Neural progenitor cell (in vitro differentiated cells): ENCODE data around the gene RALB. TPM values are rescaled to one million over a fixed set of nuclear protein-coding genes. Genes with fewer than 3 reads are reported as not detected.
A peak's percentile ranks its signal among the peaks of the same experiment; 100 is the strongest.

Source experiments
- DNase-seq: peaks from one replicate; pipeline ENCODE4 v3.0.0-alpha.2; 2016; ENCODE audit warnings: low spot score
- H2AFZ ChIP-seq: fragments of 200-600 bp; sonication (generic); replicated peaks from 2 replicates; pipeline ENCODE4 v1.6.1; 2016; ENCODE audit warnings: antibody characterized with exemption
- H3F3A ChIP-seq: fragments of 200-600 bp; sonication (generic); 2 replicates; pipeline ENCODE4 v1.6.1; 2016; ENCODE audit warnings: antibody characterized with exemption, low read depth
- H3K27ac ChIP-seq: fragments of 200-600 bp; sonication (generic); 2 replicates; pipeline ENCODE4 v1.5.1; 2016; ENCODE audit warnings: mild to moderate bottlenecking
- H3K27me3 ChIP-seq: fragments of 200-600 bp; sonication (generic); 2 replicates; pipeline ENCODE4 v1.6.1; 2016; ENCODE audit warnings: mild to moderate bottlenecking, moderate library complexity
- H3K36me3 ChIP-seq: fragments of 200-600 bp; sonication (generic); 2 replicates; pipeline ENCODE4 v1.5.1; 2016
- H3K4me1 ChIP-seq: fragments of 200-600 bp; sonication (generic); 2 replicates; pipeline ENCODE4 v1.6.1; 2016; ENCODE audit warnings: mixed run types
- H3K4me2 ChIP-seq: fragments of 200-600 bp; sonication (generic); 2 replicates; pipeline ENCODE4 v1.6.1; 2016
- H3K4me3 ChIP-seq: fragments of 200-600 bp; sonication (generic); 2 replicates; pipeline ENCODE4 v1.5.1; 2016
- H3K79me2 ChIP-seq: fragments of 200-600 bp; sonication (generic); 2 replicates; pipeline ENCODE4 v1.6.1; 2016; ENCODE audit warnings: low read depth
- H3K9ac ChIP-seq: fragments of 200-600 bp; sonication (generic); 2 replicates; pipeline ENCODE4 v1.6.1; 2016
- H3K9me3 ChIP-seq: fragments of 200-600 bp; sonication (generic); 2 replicates; pipeline ENCODE4 v1.5.1; 2016; ENCODE audit warnings: low read depth
- H4K20me1 ChIP-seq: fragments of 200-600 bp; sonication (generic); 2 replicates; pipeline ENCODE4 v1.6.1; 2016; ENCODE audit warnings: low read depth
- H3K27ac Mint-ChIP-seq: 3 replicates; pipeline ENCODE4 v1.8.0; 2021; ENCODE audit warnings: mixed read lengths
- H3K27me3 Mint-ChIP-seq: 2 replicates; pipeline ENCODE4 v1.8.0; 2022; ENCODE audit warnings: low read depth, mild to moderate bottlenecking, inconsistent platforms, moderate library complexity, mixed read lengths; ENCODE audit not compliant: insufficient read depth
- H3K36me3 Mint-ChIP-seq: 3 replicates; pipeline ENCODE4 v1.8.0; 2021; ENCODE audit warnings: mixed read lengths
- H3K4me1 Mint-ChIP-seq: 3 replicates; pipeline ENCODE4 v1.8.0; 2021; ENCODE audit warnings: mixed read lengths
- H3K4me3 Mint-ChIP-seq: 3 replicates; pipeline ENCODE4 v1.8.0; 2021; ENCODE audit warnings: mild to moderate bottlenecking, moderate library complexity, mixed read lengths
- H3K9me3 Mint-ChIP-seq: 3 replicates; pipeline ENCODE4 v1.8.0; 2020; ENCODE audit warnings: mixed read lengths
- CTCF ChIP-seq: fragments of 200-600 bp; sonication (generic); IDR thresholded peaks from 2 replicates; pipeline ENCODE4 v1.5.1; 2017; ENCODE audit warnings: antibody characterized with exemption, mild to moderate bottlenecking
- EZH2 ChIP-seq: fragments of 200-600 bp; sonication (generic); IDR thresholded peaks from 2 replicates; pipeline ENCODE4 v1.6.1; 2017; ENCODE audit warnings: antibody characterized with exemption, mild to moderate bottlenecking, moderate library complexity
- EZH2phosphoT487 ChIP-seq: fragments of 200-600 bp; sonication (generic); IDR thresholded peaks from 2 replicates; pipeline ENCODE4 v1.6.1; 2017; ENCODE audit warnings: antibody characterized with exemption
- total RNA-seq: library from RNA; depleted of rRNA; stranded (reverse); fragments of >200 nt; gene quantifications from 2 replicates; pipeline ENCODE4 v1.2.3, GENCODE V29; 2015; ENCODE audit warnings: low replicate concordance

The RALB gene
- total RNA-seq, 1 donor from 2014 or later = 79.8 TPM

DNA sequence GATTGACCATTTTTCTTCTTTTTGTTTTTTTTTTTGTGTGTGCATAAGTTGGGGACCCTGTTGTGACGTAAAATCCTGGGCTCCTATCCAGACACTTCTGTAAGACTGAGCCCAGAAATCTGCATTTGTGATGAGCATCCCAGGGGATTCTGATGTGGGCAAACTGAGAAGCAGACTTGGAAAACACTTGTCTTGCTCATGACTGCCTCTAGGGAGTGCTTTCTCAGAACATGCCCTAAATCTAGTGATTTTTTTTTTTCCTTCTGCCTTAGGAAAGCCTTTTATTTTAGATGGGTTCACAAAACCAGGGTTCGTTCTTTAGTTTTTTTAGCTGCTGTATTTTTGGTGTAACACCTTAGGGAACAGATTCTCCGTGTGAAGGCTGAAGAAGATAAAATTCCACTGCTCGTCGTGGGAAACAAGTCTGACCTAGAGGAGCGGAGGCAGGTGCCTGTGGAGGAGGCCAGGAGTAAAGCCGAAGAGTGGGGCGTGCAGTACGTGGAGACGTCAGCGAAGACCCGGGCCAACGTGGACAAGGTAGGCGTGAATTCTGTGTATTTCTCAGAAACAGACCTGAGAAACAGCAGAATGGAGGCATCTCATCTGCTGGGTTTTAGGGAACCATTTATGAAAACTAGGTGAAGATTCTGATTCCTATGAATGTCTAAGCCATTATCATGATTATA, 36.7 kb downstream of the RALB start:
- H3K4me3 ChIP-seq = no peak overlapping the region
- Mint-ChIP-seq H3K27ac (no peak overlapping the region), H3K4me1 (peaks cover 28% of the 10 kb centered on the region), H3K9me3 (no peaks in the 10 kb centered on the region), H3K4me3 (no peak overlapping the region), H3K36me3 (peaks cover 12% of the 10 kb centered on the region), H3K27me3 (no peaks in the 10 kb centered on the region)
- H3K4me2 ChIP-seq = no peak overlapping the region
- no peak overlapping the region for H2AFZ ChIP-seq
- DNase-seq = no peak
- H4K20me1 ChIP-seq = peaks cover 9% of the 10 kb centered on the region
- no peaks in the 10 kb centered on the region for H3K9me3 ChIP-seq
- H3K36me3 ChIP-seq = no peaks in the 10 kb centered on the region
- peaks cover 19% of the 10 kb centered on the region for H3K4me1 ChIP-seq
- H3K9ac ChIP-seq = no peak overlapping the region
- H3K27ac ChIP-seq = no peak overlapping the region
- H3K27me3 ChIP-seq = no peaks in the 10 kb centered on the region
- peak; percentile 37 for TF ChIP-seq CTCF
- no peak for TF ChIP-seq EZH2
- no peaks in the 10 kb centered on the region for H3K79me2 ChIP-seq
- peaks cover 8% of the 10 kb centered on the region for H3F3A ChIP-seq

GRCh38 chr2:120290737-120291136, 38.1 kb downstream of the RALB start:
- Mint-ChIP-seq H3K4me1 (peaks cover 28% of the 10 kb centered on the region), H3K27ac (no peak overlapping the region), H3K36me3 (peaks cover 12% of the 10 kb centered on the region), H3K9me3 (no peaks in the 10 kb centered on the region), H3K27me3 (peaks cover 2% of the 10 kb centered on the region), H3K4me3 (no peak overlapping the region)
- Histone ChIP-seq H3K79me2 (no peaks in the 10 kb centered on the region), H3K36me3 (no peaks in the 10 kb centered on the region), H3K27ac (no peak overlapping the region), H3K9ac (no peak overlapping the region), H3K27me3 (no peaks in the 10 kb centered on the region), H4K20me1 (peaks cover 9% of the 10 kb centered on the region), H3K9me3 (no peaks in the 10 kb centered on the region), H3K4me3 (no peak overlapping the region), H3K4me2 (no peak overlapping the region), H2AFZ (no peak overlapping the region), H3K4me1 (peaks cover 19% of the 10 kb centered on the region), H3F3A (peaks cover 8% of the 10 kb centered on the region)
- no peak for DNase-seq
- no peak for TF ChIP-seq EZH2
- no peak for TF ChIP-seq CTCF
- no peak for TF ChIP-seq EZH2phosphoT487

GRCh38 chr2:120291401-120292311, 39.0 kb downstream of the RALB start:
- H2AFZ ChIP-seq = no peak overlapping the region
- H3K4me1 ChIP-seq = peaks cover 19% of the 10 kb centered on the region
- H3K79me2 ChIP-seq = no peaks in the 10 kb centered on the region
- H4K20me1 ChIP-seq = peaks cover 9% of the 10 kb centered on the region
- no peaks in the 10 kb centered on the region for H3K27me3 ChIP-seq
- no peaks in the 10 kb centered on the region for H3K9me3 ChIP-seq
- Mint-ChIP-seq H3K9me3 (no peaks in the 10 kb centered on the region), H3K36me3 (peaks cover 12% of the 10 kb centered on the region), H3K27ac (no peak overlapping the region), H3K27me3 (peaks cover 2% of the 10 kb centered on the region), H3K4me3 (no peak overlapping the region), H3K4me1 (peaks cover 28% of the 10 kb centered on the region)
- H3K4me2 ChIP-seq = peak overlapping the region; percentile 23
- H3K27ac ChIP-seq = no peak overlapping the region
- peaks cover 8% of the 10 kb centered on the region for H3F3A ChIP-seq
- no peaks in the 10 kb centered on the region for H3K36me3 ChIP-seq
- no peak overlapping the region for H3K9ac ChIP-seq
- no peak for TF ChIP-seq CTCF
- no peak for TF ChIP-seq EZH2
- no peak for TF ChIP-seq EZH2phosphoT487
- no peak overlapping the region for H3K4me3 ChIP-seq
- no peak for DNase-seq
